Kasumi-1 (cell line): ENCODE results near the gene COL5A2.
A peak's percentile ranks its signal among the peaks of the same experiment; 100 is the strongest.

Experiments used
- DNase-seq, 2 experiments: peaks; one replicate each; lab custom pipeline; 2025; lab: John Stamatoyannopoulos, UW

Gene COL5A2

GRCh38 chr2:189049709-189050164 is 129.8 kb downstream of the COL5A2 start:
- DNase-seq, result no peak

GRCh38 chr2:189048189-189048588 is 131.4 kb downstream of the COL5A2 start:
- DNase-seq, result no peak

- no peak for DNase-seq
Measured at GRCh38 chr2:189047171-189047888, 132.2 kb downstream of the COL5A2 start.

GRCh38 chr2:189046320-189046719 is 133.2 kb downstream of the COL5A2 start:
- DNase-seq, result no peak

- no peak for DNase-seq
Measured at GRCh38 chr2:189045836-189046235, 133.7 kb downstream of the COL5A2 start.

GRCh38 chr2:189037518-189037917 is 142.0 kb downstream of the COL5A2 start:
- no peak for DNase-seq

GRCh38 chr2:189024901-189025618 is 154.5 kb downstream of the COL5A2 start:
- DNase-seq, result peak; percentile 27 to 38

GRCh38 chr2:189022492-189022891 is 157.1 kb downstream of the COL5A2 start:
- no peak for DNase-seq

- no peak for DNase-seq
Measured at GRCh38 chr2:189022053-189022481, 157.5 kb downstream of the COL5A2 start.

- DNase-seq, result no peak
Measured at GRCh38 chr2:189020179-189020578, 159.4 kb downstream of the COL5A2 start.

- DNase-seq, result no peak
Measured at GRCh38 chr2:189018631-189019030, 160.9 kb downstream of the COL5A2 start.

- DNase-seq, result no peak
Measured at GRCh38 chr2:189016311-189016861, 163.2 kb downstream of the COL5A2 start.

GRCh38 chr2:189015359-189015758 is 164.2 kb downstream of the COL5A2 start:
- DNase-seq, result no peak

- DNase-seq, result no peak
Measured at GRCh38 chr2:189014449-189015138, 165.0 kb downstream of the COL5A2 start.

GRCh38 chr2:189013671-189014448 is 165.7 kb downstream of the COL5A2 start:
- DNase-seq, result no peak

- no peak for DNase-seq
Measured at GRCh38 chr2:189013031-189013430, 166.5 kb downstream of the COL5A2 start.

GRCh38 chr2:189012351-189012750 is 167.2 kb downstream of the COL5A2 start:
- no peak for DNase-seq

GRCh38 chr2:189010536-189010935 is 169.0 kb downstream of the COL5A2 start:
- DNase-seq, result no peak

- DNase-seq, result no peak
Measured at GRCh38 chr2:189008555-189009262, 170.9 kb downstream of the COL5A2 start.

GRCh38 chr2:189002079-189002478 is 177.5 kb downstream of the COL5A2 start:
- no peak for DNase-seq

- no peak for DNase-seq
Measured at GRCh38 chr2:189000221-189000620, 179.3 kb downstream of the COL5A2 start.
